Thoracic aorta (tissue), 2 donors: ENCODE data around the gene MTUS2. TPM values are rescaled to one million over a fixed set of nuclear protein-coding genes. Genes with fewer than 3 reads are reported as not detected.

Experiments used
- ATAC-seq: fragments of 150-250 bp; one replicate; pipeline ENCODE4 v1.8.0; 2017; ENCODE audit warnings: low read depth; ENCODE audit not compliant: insufficient number of reproducible peaks, low FRiP score
- DNase-seq: peaks from one replicate; pipeline ENCODE4 v3.0.0-alpha.2; 2020; ENCODE audit warnings: low spot score
- H3K27ac ChIP-seq, 2 donors: fragments of 200-600 bp; sonication (generic); 1 replicate in 1 of 2; 2 replicates in 1 of 2; pipeline ENCODE4 v1.5.1; 2016; ENCODE audit warnings: mild to moderate bottlenecking in 2 of 2, moderate library complexity in 2 of 2
- H3K27me3 ChIP-seq: fragments of 200-600 bp; sonication (generic); replicated peaks from 2 replicates; pipeline ENCODE4 v1.6.0; 2016; ENCODE audit warnings: mild to moderate bottlenecking; ENCODE audit not compliant: insufficient read depth
- H3K36me3 ChIP-seq: fragments of 200-600 bp; sonication (generic); one replicate; pipeline ENCODE4 v1.5.1; 2016
- H3K4me1 ChIP-seq, 2 donors: fragments of 200-600 bp; sonication (generic); 1 replicate in 1 of 2; 2 replicates in 1 of 2; pipeline versions ENCODE4 v1.5.1 to v1.6.0; 2016; ENCODE audit warnings: low read depth in 2 of 2, mild to moderate bottlenecking in 1 of 2; ENCODE audit not compliant: control insufficient read depth in 1 of 2
- H3K4me3 ChIP-seq: fragments of 200-600 bp; sonication (generic); 2 replicates; pipeline ENCODE4 v1.5.1; 2016; ENCODE audit warnings: mild to moderate bottlenecking
- H3K9me3 ChIP-seq: fragments of 200-600 bp; sonication (generic); 2 replicates; pipeline ENCODE4 v1.5.1; 2016
- CTCF ChIP-seq: fragments of 200-600 bp; sonication (generic); IDR thresholded peaks from one replicate; pipeline ENCODE4 v1.5.1; 2019; ENCODE audit warnings: antibody characterized with exemption
- total RNA-seq, 2 donors: library from RNA; depleted of rRNA; stranded (reverse); fragments of >200 nt; gene quantifications; one replicate each; pipeline versions ENCODE4 v1.1.0 to v1.2.3, GENCODE V29; 2016

Gene MTUS2
- total RNA-seq, 2 donors from 2014 or later, result 14.9 to 26.4 TPM

- H3K36me3 ChIP-seq, result no peaks in the 10 kb centered on the region
- H3K4me3 ChIP-seq, result peak overlapping the region; percentile 3
- ATAC-seq (no peak), DNase-seq (no peak)
- TF ChIP-seq CTCF, result no peak
- peaks cover 0 to 28% of the 10 kb centered on the region in 2 donors for H3K4me1 ChIP-seq
- no peaks in the 10 kb centered on the region for H3K27me3 ChIP-seq
- H3K27ac ChIP-seq, result peak overlapping the region in 1 of 2 donors; percentile 3
- H3K9me3 ChIP-seq, result no peaks in the 10 kb centered on the region
These were observed 226.4 kb downstream of the MTUS2 start for GRCh38 chr13:29046588-29046987.

GRCh38 chr13:29049524-29049923, 229.4 kb downstream of the MTUS2 start:
- no peak overlapping the region for H3K4me3 ChIP-seq
- ATAC-seq (no peak), DNase-seq (no peak)
- no peaks in the 10 kb centered on the region for H3K27me3 ChIP-seq
- no peak overlapping the region for H3K27ac ChIP-seq
- peaks cover 0 to 28% of the 10 kb centered on the region in 2 donors for H3K4me1 ChIP-seq
- H3K36me3 ChIP-seq, result no peaks in the 10 kb centered on the region
- no peak for TF ChIP-seq CTCF
- no peaks in the 10 kb centered on the region for H3K9me3 ChIP-seq

GRCh38 chr13:29050719-29051118, 230.6 kb downstream of the MTUS2 start:
- DNase-seq (no peak), ATAC-seq (no peak)

GRCh38 chr13:29059800-29060199, 239.7 kb downstream of the MTUS2 start:
- Histone ChIP-seq H3K27ac (no peak overlapping the region), H3K9me3 (peaks cover 4% of the 10 kb centered on the region), H3K27me3 (no peaks in the 10 kb centered on the region), H3K4me1 (no peaks in the 10 kb centered on the region), H3K36me3 (no peaks in the 10 kb centered on the region), H3K4me3 (no peak overlapping the region)
- no peak for TF ChIP-seq CTCF
- no peak for DNase-seq
- no peak for ATAC-seq

More at GRCh38 chr13:29050719-29051118, 230.6 kb downstream of the MTUS2 start:
- Histone ChIP-seq H3K27ac (no peak overlapping the region), H3K4me3 (no peak overlapping the region), H3K4me1 (peaks cover 0 to 28% of the 10 kb centered on the region in 2 donors), H3K9me3 (no peaks in the 10 kb centered on the region), H3K36me3 (no peaks in the 10 kb centered on the region), H3K27me3 (no peaks in the 10 kb centered on the region)
- TF ChIP-seq CTCF, result no peak

- TF ChIP-seq CTCF, result no peak
- ATAC-seq, result no peak
- H3K4me1 ChIP-seq, result peaks cover 0 to 6% of the 10 kb centered on the region in 2 donors
These were observed 245.0 kb downstream of the MTUS2 start for GRCh38 chr13:29065142-29065541.

More at GRCh38 chr13:29065142-29065541, 245.0 kb downstream of the MTUS2 start:
- DNase-seq, result no peak
- no peaks in the 10 kb centered on the region for H3K36me3 ChIP-seq
- no peak overlapping the region for H3K4me3 ChIP-seq
- no peaks in the 10 kb centered on the region for H3K27me3 ChIP-seq
- H3K9me3 ChIP-seq, result no peaks in the 10 kb centered on the region
- H3K27ac ChIP-seq, result no peak overlapping the region
